HepG2 (cell line): ENCODE results near the gene BARX2. TPM values are rescaled to one million over a fixed set of nuclear protein-coding genes. Genes with fewer than 3 reads are reported as not detected.

ENCODE experiments used
- CBFB ChIP-seq: sonication (generic); formaldehyde crosslinking; IDR thresholded peaks from 2 replicates; pipeline ENCODE4 v1.4.0; 2020; ENCODE audit warnings: missing genetic modification reagents
- CHD2 ChIP-seq: IDR thresholded peaks from 2 replicates; pipeline ENCODE4 v1.6.1; 2011; ENCODE audit warnings: low read depth, low read length, improper control_type of control experiment
- GZF1 ChIP-seq: sonication (generic); formaldehyde crosslinking; IDR thresholded peaks from 2 replicates; pipeline ENCODE4 v1.5.1; 2020; ENCODE audit warnings: mild to moderate bottlenecking, missing genetic modification reagents
- KDM2A ChIP-seq: sonication (generic); formaldehyde crosslinking; IDR thresholded peaks from 2 replicates; pipeline ENCODE4 v1.4.0; 2020; ENCODE audit warnings: low read depth, missing genetic modification reagents, borderline replicate concordance
- MIXL1 ChIP-seq: IDR thresholded peaks from 2 replicates; pipeline ENCODE4 v1.6.1; 2016
- RAD21 ChIP-seq: fragments of 450-650 bp; formaldehyde crosslinking; IDR thresholded peaks from 2 replicates; pipeline ENCODE4 v1.5.0; 2020; ENCODE audit warnings: mild to moderate bottlenecking
- RORA ChIP-seq: sonication (generic); formaldehyde crosslinking; IDR thresholded peaks from 2 replicates; pipeline ENCODE4 v1.5.0; 2020; ENCODE audit warnings: mild to moderate bottlenecking, missing genetic modification reagents, moderate library complexity
- SMC3 ChIP-seq: IDR thresholded peaks from 2 replicates; pipeline ENCODE4 v1.6.1; 2011; ENCODE audit warnings: low read length, improper control_type of control experiment
- TIGD3 ChIP-seq: sonication (generic); formaldehyde crosslinking; IDR thresholded peaks from 2 replicates; pipeline ENCODE4 v1.5.1; 2020; ENCODE audit warnings: mild to moderate bottlenecking, missing genetic modification reagents, borderline replicate concordance
- ZBTB4 ChIP-seq: sonication (generic); formaldehyde crosslinking; IDR thresholded peaks from 2 replicates; pipeline ENCODE4 v1.4.0; 2020; ENCODE audit warnings: missing genetic modification reagents, mild to moderate bottlenecking, borderline replicate concordance
- ZMYM4 ChIP-seq: sonication (generic); formaldehyde crosslinking; IDR thresholded peaks from 2 replicates; pipeline ENCODE4 v1.8.1; 2023; ENCODE audit warnings: mild to moderate bottlenecking, missing genetic modification reagents
- ZNF292 ChIP-seq: sonication (generic); formaldehyde crosslinking; IDR thresholded peaks from 2 replicates; pipeline ENCODE4 v1.8.1; 2022; ENCODE audit warnings: mild to moderate bottlenecking, low read depth, missing genetic modification reagents, borderline replicate concordance
- ZNF382 ChIP-seq: sonication (generic); formaldehyde crosslinking; IDR thresholded peaks from 2 replicates; pipeline ENCODE4 v1.5.0; 2020; ENCODE audit warnings: missing genetic modification reagents, mild to moderate bottlenecking, borderline replicate concordance
- ZNF501 ChIP-seq: sonication (generic); formaldehyde crosslinking; IDR thresholded peaks from 2 replicates; pipeline ENCODE4 v1.5.1; 2020; ENCODE audit warnings: mild to moderate bottlenecking, moderate library complexity, missing genetic modification reagents
- ZNF552 ChIP-seq: sonication (generic); formaldehyde crosslinking; IDR thresholded peaks from 2 replicates; pipeline ENCODE4 v1.9.0; 2022; ENCODE audit warnings: missing genetic modification reagents, mild to moderate bottlenecking, borderline replicate concordance
- ZNF563 ChIP-seq: sonication (generic); formaldehyde crosslinking; IDR thresholded peaks from 2 replicates; pipeline ENCODE4 v1.8.0; 2022; ENCODE audit warnings: mild to moderate bottlenecking, moderate library complexity, missing genetic modification reagents
- ZNF576 ChIP-seq: sonication (generic); formaldehyde crosslinking; IDR thresholded peaks from 2 replicates; pipeline ENCODE4 v1.4.0; 2020; ENCODE audit warnings: mild to moderate bottlenecking, missing genetic modification reagents
- ZNF598 ChIP-seq: sonication (generic); formaldehyde crosslinking; IDR thresholded peaks from 2 replicates; pipeline ENCODE4 v1.5.1; 2020; ENCODE audit warnings: mild to moderate bottlenecking, missing genetic modification reagents, borderline replicate concordance
- ZNF616 ChIP-seq: sonication (generic); formaldehyde crosslinking; IDR thresholded peaks from 2 replicates; pipeline ENCODE4 v1.5.0; 2020; ENCODE audit warnings: low read depth, mild to moderate bottlenecking, missing genetic modification reagents
- ZNF768 ChIP-seq: sonication (generic); formaldehyde crosslinking; IDR thresholded peaks from 2 replicates; pipeline ENCODE4 v1.4.0; 2020; ENCODE audit warnings: missing genetic modification reagents
- ZNF773 ChIP-seq: sonication (generic); formaldehyde crosslinking; IDR thresholded peaks from 2 replicates; pipeline ENCODE4 v1.4.0; 2020; ENCODE audit warnings: missing genetic modification reagents, borderline replicate concordance
- ZNF800 ChIP-seq: sonication (generic); formaldehyde crosslinking; IDR thresholded peaks from 2 replicates; pipeline ENCODE4 v1.4.0; 2020; ENCODE audit warnings: missing genetic modification reagents
- polyA plus RNA-seq, 8 experiments: library from polyadenylated mRNA; depleted of rRNA in 3 of 8; stranded (reverse) in 7 of 8; unstranded in 1 of 8; fragments of >200 nt; fragmentation: Illumina TruSeq in 4 of 8; extraction: Trizol in 4 of 8; gene quantifications; 2 replicates each; pipeline versions ENCODE4 v1.2.1 to v1.2.3, GENCODE V29; 2011 to 2016; ENCODE audit warnings: low read depth in 4 of 8, missing spikeins in 1 of 8, mixed read lengths in 1 of 8; ENCODE audit not compliant: insufficient read depth in 1 of 8
- total RNA-seq, 5 experiments: library from RNA; depleted of rRNA; stranded (reverse); fragments of >200 nt; fragmentation: Illumina TruSeq; extraction: Trizol; gene quantifications; 2 replicates each; pipeline ENCODE4 v1.2.3, GENCODE V29; 2016; ENCODE audit warnings: low read depth in 1 of 5

Gene BARX2
- total and polyA plus RNA-seq, 2 of the 13 experiments (the other 11 are each of a cell fraction or from before 2014, with no cell fraction given): not detected

- TF ChIP-seq ZNF552 (no peak), ZNF616 (CRISPR knock-in tag) (no peak), CHD2 (no peak), TIGD3 (CRISPR knock-in tag) (no peak), ZNF598 (CRISPR knock-in tag) (0 out of 2 replicates have a peak, but pooled peaks have one; percentile 19), SMC3 (0 out of 2 replicates have a peak, but pooled peaks have one; percentile 7), ZNF768 (no peak), ZBTB4 (no peak), ZNF800 (peak; percentile 79), ZMYM4 (CRISPR knock-in tag) (no peak), ZNF576 (CRISPR knock-in tag) (no peak), ZNF501 (CRISPR knock-in tag) (0 out of 2 replicates have a peak, but pooled peaks have one; percentile 34), RAD21 (CRISPR knock-in tag) (peak; percentile 64), CBFB (no peak), GZF1 (no peak), ZNF563 (CRISPR knock-in tag) (peak; percentile 28; the same call in 1 of the 2 replicates), ZNF292 (CRISPR knock-in tag) (no peak), KDM2A (peak; percentile 45; the same call in 1 of the 2 replicates), ZNF773 (CRISPR knock-in tag) (no peak), RORA (CRISPR knock-in tag) (no peak), ZNF382 (CRISPR knock-in tag) (no peak), MIXL1 (CRISPR knock-in tag) (no peak)
These were observed at the start of gene BARX2 (continued) for GRCh38 chr11:129375751-129376657.
